ENCODE results near the gene TECRL.

Gene TECRL

DNA sequence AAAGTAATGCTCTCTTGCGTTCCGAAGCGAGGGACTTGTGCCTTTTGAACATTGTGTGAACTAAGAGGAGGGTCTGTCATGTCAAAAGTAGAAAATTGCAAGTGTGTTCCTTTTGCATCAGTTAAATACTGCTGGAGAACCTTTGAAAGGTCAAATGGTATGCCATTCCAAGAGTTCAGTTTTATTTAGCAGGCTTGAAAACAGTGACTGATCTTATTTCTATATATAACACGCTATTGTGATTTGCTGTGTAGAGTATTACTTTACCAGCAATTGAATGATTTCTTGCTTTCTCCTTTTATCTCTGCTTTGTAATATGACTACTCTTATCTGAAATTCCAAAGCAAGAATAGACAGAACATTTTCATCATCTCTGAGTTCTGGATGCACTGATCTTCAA, at the start of gene TECRL:
Gene TECRL, minus strand, starts transcription at position 151 of the 400 bp plus-strand sequence. Its CDS starts 99 bp downstream, at position 52.
- Histone ChIP-seq H3K9me3 (ENCODE audit: insufficient read depth, low read length) (no peaks in the 10 kb centered on the region), H3K79me2 (ENCODE audit: low read length) (no peaks in the 10 kb centered on the region), H3K4me1 (ENCODE audit: low read length) (no peaks in the 10 kb centered on the region), H3K27ac (ENCODE audit: low read length) (no peak within 1 kb of the TSS), H4K20me1 (ENCODE audit: insufficient read depth, low read length) (no peaks in the 10 kb centered on the region), H3K27me3 (ENCODE audit: low read depth, low read length) (no peaks in the 10 kb centered on the region), H3K4me3 (ENCODE audit: low read length) (no peak within 1 kb of the TSS), H3K9ac (ENCODE audit: low read length) (no peak within 1 kb of the TSS), H3K36me3 (replicated peaks; ENCODE audit: low read depth, low read length) (no peaks in the 10 kb centered on the region), H3K4me2 (ENCODE audit: low read length) (no peak within 1 kb of the TSS), H2AFZ (ENCODE audit: low read depth, low read length) (no peak within 1 kb of the TSS)
- TF ChIP-seq, protein P1, sequence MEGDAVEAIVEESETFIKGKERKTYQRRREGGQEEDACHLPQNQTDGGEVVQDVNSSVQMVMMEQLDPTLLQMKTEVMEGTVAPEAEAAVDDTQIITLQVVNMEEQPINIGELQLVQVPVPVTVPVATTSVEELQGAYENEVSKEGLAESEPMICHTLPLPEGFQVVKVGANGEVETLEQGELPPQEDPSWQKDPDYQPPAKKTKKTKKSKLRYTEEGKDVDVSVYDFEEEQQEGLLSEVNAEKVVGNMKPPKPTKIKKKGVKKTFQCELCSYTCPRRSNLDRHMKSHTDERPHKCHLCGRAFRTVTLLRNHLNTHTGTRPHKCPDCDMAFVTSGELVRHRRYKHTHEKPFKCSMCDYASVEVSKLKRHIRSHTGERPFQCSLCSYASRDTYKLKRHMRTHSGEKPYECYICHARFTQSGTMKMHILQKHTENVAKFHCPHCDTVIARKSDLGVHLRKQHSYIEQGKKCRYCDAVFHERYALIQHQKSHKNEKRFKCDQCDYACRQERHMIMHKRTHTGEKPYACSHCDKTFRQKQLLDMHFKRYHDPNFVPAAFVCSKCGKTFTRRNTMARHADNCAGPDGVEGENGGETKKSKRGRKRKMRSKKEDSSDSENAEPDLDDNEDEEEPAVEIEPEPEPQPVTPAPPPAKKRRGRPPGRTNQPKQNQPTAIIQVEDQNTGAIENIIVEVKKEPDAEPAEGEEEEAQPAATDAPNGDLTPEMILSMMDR (IDR thresholded peaks at IDR 0.05; ENCODE audit: low read depth, low read length) = no peak
- TF ChIP-seq EZH2phosphoT487 (IDR thresholded peaks at IDR 0.05; ENCODE audit: low read depth) = no peak

- Histone ChIP-seq H3K4me2 (ENCODE audit: low read length) (no peak overlapping the region), H3K79me2 (ENCODE audit: low read length) (no peaks in the 10 kb centered on the region), H3K4me3 (ENCODE audit: low read length) (no peak overlapping the region), H3K27ac (ENCODE audit: low read length) (no peak overlapping the region), H3K9me3 (ENCODE audit: insufficient read depth, low read length) (no peaks in the 10 kb centered on the region), H2AFZ (ENCODE audit: low read depth, low read length) (no peak overlapping the region), H3K9ac (ENCODE audit: low read length) (no peak overlapping the region), H3K36me3 (replicated peaks; ENCODE audit: low read depth, low read length) (no peaks in the 10 kb centered on the region), H3K4me1 (ENCODE audit: low read length) (no peaks in the 10 kb centered on the region), H3K27me3 (ENCODE audit: low read depth, low read length) (no peaks in the 10 kb centered on the region), H4K20me1 (ENCODE audit: insufficient read depth, low read length) (no peaks in the 10 kb centered on the region)
- TF ChIP-seq, protein P1 (IDR thresholded peaks at IDR 0.05; ENCODE audit: low read depth, low read length) = no peak
- TF ChIP-seq EZH2phosphoT487 (IDR thresholded peaks at IDR 0.05; ENCODE audit: low read depth) = no peak
Observed at GRCh38 chr4:64432674-64433073, 23.4 kb upstream of the TECRL start.

DNA sequence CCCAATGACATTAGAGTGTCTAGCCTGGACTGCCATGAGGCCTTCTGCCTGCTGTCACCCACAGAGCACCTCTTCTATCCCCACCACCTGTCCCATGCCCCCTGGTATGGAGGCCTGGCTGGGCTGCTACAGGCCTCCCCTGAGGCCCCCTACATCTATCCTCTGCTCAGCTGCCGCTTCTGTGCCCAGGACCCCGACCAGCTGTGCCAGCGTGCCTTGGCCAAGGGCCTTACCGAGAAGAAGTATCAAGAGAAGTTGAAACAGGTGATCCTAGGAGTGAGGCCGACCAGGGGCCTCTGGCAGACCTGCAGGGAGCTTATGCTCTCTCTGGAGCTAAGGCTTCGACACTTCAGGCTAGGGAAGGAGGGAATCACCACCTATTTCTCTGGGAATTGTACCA, 21.7 kb upstream of the TECRL start:
- no peak overlapping the region for H3K4me2 ChIP-seq (ENCODE audit: low read length)
- H3K36me3 ChIP-seq (replicated peaks; ENCODE audit: low read depth, low read length) = no peaks in the 10 kb centered on the region
- no peak overlapping the region for H2AFZ ChIP-seq (ENCODE audit: low read depth, low read length)
- H3K9ac ChIP-seq (ENCODE audit: low read length) = no peak overlapping the region
- no peaks in the 10 kb centered on the region for H3K79me2 ChIP-seq (ENCODE audit: low read length)
- no peaks in the 10 kb centered on the region for H3K4me1 ChIP-seq (ENCODE audit: low read length)
- no peak overlapping the region for H3K4me3 ChIP-seq (ENCODE audit: low read length)
- no peak overlapping the region for H3K27ac ChIP-seq (ENCODE audit: low read length)
- no peaks in the 10 kb centered on the region for H3K9me3 ChIP-seq (ENCODE audit: insufficient read depth, low read length)
- no peaks in the 10 kb centered on the region for H3K27me3 ChIP-seq (ENCODE audit: low read depth, low read length)
- no peak for TF ChIP-seq EZH2phosphoT487 (IDR thresholded peaks at IDR 0.05; ENCODE audit: low read depth)
- TF ChIP-seq, protein P1 (IDR thresholded peaks at IDR 0.05; ENCODE audit: low read depth, low read length) = no peak
- no peaks in the 10 kb centered on the region for H4K20me1 ChIP-seq (ENCODE audit: insufficient read depth, low read length)

GRCh38 chr4:64417974-64418373, 8.7 kb upstream of the TECRL start:
- Histone ChIP-seq H3K27ac (ENCODE audit: low read length) (no peak overlapping the region), H3K9ac (ENCODE audit: low read length) (no peak overlapping the region), H3K4me2 (ENCODE audit: low read length) (no peak overlapping the region), H3K27me3 (ENCODE audit: low read depth, low read length) (no peaks in the 10 kb centered on the region), H3K9me3 (ENCODE audit: insufficient read depth, low read length) (no peaks in the 10 kb centered on the region), H3K4me1 (ENCODE audit: low read length) (no peaks in the 10 kb centered on the region), H3K79me2 (ENCODE audit: low read length) (no peaks in the 10 kb centered on the region), H2AFZ (ENCODE audit: low read depth, low read length) (no peak overlapping the region), H3K4me3 (ENCODE audit: low read length) (no peak overlapping the region), H3K36me3 (replicated peaks; ENCODE audit: low read depth, low read length) (no peaks in the 10 kb centered on the region), H4K20me1 (ENCODE audit: insufficient read depth, low read length) (no peaks in the 10 kb centered on the region)
- TF ChIP-seq, protein P1 (IDR thresholded peaks at IDR 0.05; ENCODE audit: low read depth, low read length) = no peak
- TF ChIP-seq EZH2phosphoT487 (IDR thresholded peaks at IDR 0.05; ENCODE audit: low read depth) = no peak
